Testis (tissue), 3 donors: Measurements from ENCODE around the gene PCLO. TPM values are rescaled to one million over a fixed set of nuclear protein-coding genes. Genes with fewer than 3 reads are reported as not detected.

ENCODE experiments used
- DNase-seq: peaks from one replicate; pipeline ENCODE4 v3.0.0-alpha.2; 2019
- H3K27ac ChIP-seq, 2 donors: fragments of 200-600 bp; sonication (generic); one replicate each; pipeline ENCODE4 v1.5.1; 2019
- H3K27me3 ChIP-seq: fragments of 200-600 bp; sonication (generic); one replicate; pipeline ENCODE4 v1.5.1; 2019
- H3K36me3 ChIP-seq: fragments of 200-600 bp; sonication (generic); one replicate; pipeline ENCODE4 v1.5.1; 2017; ENCODE audit warnings: low read depth; ENCODE audit errors: missing control alignments
- H3K4me1 ChIP-seq: fragments of 200-600 bp; sonication (generic); one replicate; pipeline ENCODE4 v1.5.1; 2019
- H3K4me3 ChIP-seq, 2 donors: fragments of 200-600 bp; sonication (generic); one replicate each; pipeline ENCODE4 v1.5.1; 2017 to 2019
- H3K9me3 ChIP-seq: fragments of 200-600 bp; sonication (generic); one replicate; pipeline ENCODE4 v1.5.1; 2017
- CTCF ChIP-seq, 3 experiments: fragments of 450-650 bp in 2 of 3; fragments of 200-600 bp in 1 of 3; sonication (generic) in 1 of 3; IDR thresholded peaks; one replicate each; pipeline ENCODE4 v1.5.1; 2016 to 2019; ENCODE audit warnings: antibody characterized with exemption in 3 of 3, mild to moderate bottlenecking in 2 of 3, moderate library complexity in 1 of 3
- POLR2A ChIP-seq: fragments of 450-650 bp; IDR thresholded peaks from one replicate; pipeline ENCODE4 v1.6.1; 2017; ENCODE audit warnings: antibody characterized with exemption, mild to moderate bottlenecking, moderate library complexity
- WGBS, 2 donors: methylation state at CpG; one replicate each; pipeline ENCODE4 v1.1.5; 2018; 5-methylcytosine and 5-hydroxymethylcytosine counted together
- intact Hi-C: fragments of 100-400 bp; cut with DNase I; formaldehyde crosslinking; loops from one replicate; pipeline ENCODE4 v1.15.1; 2023; ENCODE audit warnings: low total_unique reads
- polyA plus RNA-seq: library from polyadenylated mRNA; stranded (reverse); fragments of 350-450 nt; fragmentation: Illumina TruSeq; extraction: RNeasy Lipid Tissue Mini Kit (QIAGEN cat#74804); gene quantifications from one replicate; pipeline ENCODE4 v1.2.3, GENCODE V29; 2014; ENCODE audit warnings: low read depth, low replicate concordance; ENCODE audit not compliant: insufficient read depth
- total RNA-seq, 2 donors: library from RNA; depleted of rRNA; stranded (reverse); fragments of >200 nt; gene quantifications; one replicate each; pipeline ENCODE4 v1.2.3, GENCODE V29; 2016

The PCLO gene
- total and polyA plus RNA-seq, 3 donors from 2014 or later: 6.4 to 29.4 (median 20.4) TPM

- WGBS, 2 donors: 81 to 89% methylated on average over 1 of the region's 1 CpG
- intact Hi-C loops: no loop called here
Measured at GRCh38 chr7:83143107-83143506, 19.6 kb downstream of the PCLO start.

GRCh38 chr7:83142365-83142764 is 20.3 kb downstream of the PCLO start:
- no peak for TF ChIP-seq CTCF (IDR thresholded peaks at IDR 0.05)
- no peak for TF ChIP-seq POLR2A
- 90 to 96% methylated on average over 2 of the region's 2 CpGs for WGBS, 2 donors
- Histone ChIP-seq H3K27me3 (no peaks in the 10 kb centered on the region), H3K36me3 (no peaks in the 10 kb centered on the region), H3K9me3 (no peaks in the 10 kb centered on the region), H3K27ac (no peak overlapping the region), H3K4me1 (no peaks in the 10 kb centered on the region), H3K4me3 (no peak overlapping the region)
- DNase-seq: no peak
- intact Hi-C loops: no loop called here

More at GRCh38 chr7:83143107-83143506, 19.6 kb downstream of the PCLO start:
- no peak overlapping the region for H3K27ac ChIP-seq
- no peak overlapping the region for H3K4me3 ChIP-seq
- no peaks in the 10 kb centered on the region for H3K4me1 ChIP-seq
- no peaks in the 10 kb centered on the region for H3K9me3 ChIP-seq
- TF ChIP-seq POLR2A: no peak
- no peak for TF ChIP-seq CTCF (IDR thresholded peaks at IDR 0.05)
- DNase-seq: no peak
- H3K36me3 ChIP-seq: no peaks in the 10 kb centered on the region
- H3K27me3 ChIP-seq: no peaks in the 10 kb centered on the region

GRCh38 chr7:83141927-83142326 is 20.8 kb downstream of the PCLO start:
- no peaks in the 10 kb centered on the region for H3K9me3 ChIP-seq

GRCh38 chr7:83130623-83131545 is 31.8 kb downstream of the PCLO start:
- Histone ChIP-seq H3K4me1 (no peaks in the 10 kb centered on the region), H3K27ac (no peak overlapping the region), H3K9me3 (no peaks in the 10 kb centered on the region), H3K36me3 (no peaks in the 10 kb centered on the region), H3K4me3 (no peak overlapping the region), H3K27me3 (no peaks in the 10 kb centered on the region)
- 83% methylated on average over 5 of the region's 5 CpGs for WGBS, 2 donors
- intact Hi-C loops: no loop called here
- TF ChIP-seq POLR2A: no peak
- no peak for TF ChIP-seq CTCF (IDR thresholded peaks at IDR 0.05)
- no peak for DNase-seq

More at GRCh38 chr7:83141927-83142326, 20.8 kb downstream of the PCLO start:
- Histone ChIP-seq H3K27me3 (no peaks in the 10 kb centered on the region), H3K4me3 (no peak overlapping the region), H3K36me3 (no peaks in the 10 kb centered on the region), H3K4me1 (no peaks in the 10 kb centered on the region), H3K27ac (no peak overlapping the region)
- 79 to 95% methylated on average over 3 of the region's 3 CpGs for WGBS, 2 donors
- TF ChIP-seq CTCF (IDR thresholded peaks at IDR 0.05) (no peak), POLR2A (no peak)
- no peak for DNase-seq
- intact Hi-C loops: no loop called here
